SK-N-MC (cell line): ENCODE results near the gene MAP3K9.

Source experiments
- EZH2 ChIP-seq: fragments of 200-600 bp; sonication (generic); IDR thresholded peaks from one replicate; pipeline ENCODE4 v1.6.1; 2017; ENCODE audit warnings: antibody characterized with exemption
- FOXP2 ChIP-seq: optimal IDR thresholded peaks from 2 replicates; pipeline ENCODE3; 2011; ENCODE audit warnings: mild to moderate bottlenecking, moderate library complexity; ENCODE audit not compliant: insufficient read depth; ENCODE audit errors: extremely low read length, control extremely low read depth
- POLR2AphosphoS5 ChIP-seq: IDR thresholded peaks from 2 replicates; pipeline ENCODE4 v1.6.1; 2012; ENCODE audit warnings: mild to moderate bottlenecking, low read depth, low read length, borderline replicate concordance

DNA sequence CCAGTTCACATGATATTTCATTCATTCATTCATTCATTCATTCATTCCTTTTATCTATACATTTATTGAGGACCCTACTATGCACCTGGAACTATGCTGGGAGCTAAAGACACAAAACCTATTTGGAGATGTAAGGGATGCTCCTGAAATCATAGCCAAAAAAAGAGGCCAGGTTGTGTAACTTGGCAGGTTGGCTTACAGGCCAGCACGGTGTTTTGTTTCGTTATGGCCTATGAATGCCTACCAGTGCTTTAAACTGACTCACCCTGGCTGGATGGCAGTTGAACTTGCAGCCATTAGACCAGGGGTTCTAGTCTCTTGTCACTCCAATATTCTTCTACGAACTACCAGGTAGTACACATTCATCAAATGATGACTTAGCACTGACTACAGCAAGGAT, 15.7 kb downstream of the MAP3K9 start:
- TF ChIP-seq EZH2: no peak
- TF ChIP-seq POLR2AphosphoS5: no peak
- no peak for TF ChIP-seq FOXP2
